Esophagus squamous epithelium (tissue), 4 donors: ENCODE measurements around the gene MNT.

Experiments used
- POLR2A ChIP-seq, 4 donors: fragments of 450-650 bp; IDR thresholded peaks; one replicate each; pipeline ENCODE4 v1.6.1; 2017; ENCODE audit warnings: antibody characterized with exemption in 4 of 4, mild to moderate bottlenecking in 4 of 4, moderate library complexity in 3 of 4
- TF ChIP-seq, protein P1 (sequence below), 6 experiments: fragments of 450-650 bp in 4 of 6; fragments of 200-600 bp in 2 of 6; sonication (generic) in 2 of 6; IDR thresholded peaks; one replicate each; pipeline ENCODE4 v1.5.1; 2016 to 2019; ENCODE audit warnings: antibody characterized with exemption in 6 of 6, mild to moderate bottlenecking in 4 of 6, moderate library complexity in 4 of 6

DNA sequence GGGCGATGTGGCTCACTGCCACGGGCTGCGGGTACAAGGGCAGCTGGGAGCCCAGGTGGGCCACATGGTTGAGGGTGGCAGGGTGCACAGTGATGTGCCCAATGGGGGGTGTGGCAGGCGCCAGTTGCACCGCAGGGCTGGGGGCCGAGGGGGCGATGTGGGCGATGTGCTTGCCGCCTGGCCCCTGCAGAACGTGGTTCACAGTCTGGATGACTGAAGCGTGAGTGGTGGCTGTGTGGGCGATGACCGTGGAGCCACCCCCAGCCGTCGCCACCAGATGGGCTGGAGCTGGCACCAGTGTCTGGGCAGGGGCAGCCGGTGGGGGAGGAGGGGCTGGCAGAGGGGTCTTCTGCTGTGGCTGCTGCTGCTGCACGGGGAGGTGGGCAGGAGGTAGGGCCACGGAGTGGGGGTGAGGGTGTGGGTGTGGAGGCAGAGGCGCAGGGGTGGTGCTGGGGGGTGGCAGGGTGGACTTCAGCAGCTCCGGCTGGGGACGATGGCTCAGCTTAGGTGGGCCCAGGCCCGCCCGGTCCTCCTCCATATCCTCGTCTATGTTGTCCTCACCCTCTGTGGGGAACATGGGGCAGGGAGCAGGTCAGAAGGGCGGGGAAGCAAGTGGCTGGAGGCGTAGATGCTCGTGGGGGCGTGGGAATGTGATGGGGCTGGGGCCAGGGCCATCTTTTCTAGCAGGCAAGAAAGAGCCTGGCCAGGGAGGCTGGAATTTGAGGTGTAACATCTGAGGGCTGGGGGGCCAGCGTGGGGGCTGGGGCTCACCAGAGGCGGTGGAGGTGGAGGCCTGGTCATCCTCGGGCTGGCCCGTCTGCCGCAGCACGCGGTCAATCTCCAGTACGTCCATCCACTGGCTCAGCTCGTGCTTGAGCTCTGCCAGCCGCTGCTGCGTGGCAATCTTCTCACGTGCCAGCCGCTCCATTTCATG is 13.5 kb downstream of the MNT start:
- TF ChIP-seq, protein P1, sequence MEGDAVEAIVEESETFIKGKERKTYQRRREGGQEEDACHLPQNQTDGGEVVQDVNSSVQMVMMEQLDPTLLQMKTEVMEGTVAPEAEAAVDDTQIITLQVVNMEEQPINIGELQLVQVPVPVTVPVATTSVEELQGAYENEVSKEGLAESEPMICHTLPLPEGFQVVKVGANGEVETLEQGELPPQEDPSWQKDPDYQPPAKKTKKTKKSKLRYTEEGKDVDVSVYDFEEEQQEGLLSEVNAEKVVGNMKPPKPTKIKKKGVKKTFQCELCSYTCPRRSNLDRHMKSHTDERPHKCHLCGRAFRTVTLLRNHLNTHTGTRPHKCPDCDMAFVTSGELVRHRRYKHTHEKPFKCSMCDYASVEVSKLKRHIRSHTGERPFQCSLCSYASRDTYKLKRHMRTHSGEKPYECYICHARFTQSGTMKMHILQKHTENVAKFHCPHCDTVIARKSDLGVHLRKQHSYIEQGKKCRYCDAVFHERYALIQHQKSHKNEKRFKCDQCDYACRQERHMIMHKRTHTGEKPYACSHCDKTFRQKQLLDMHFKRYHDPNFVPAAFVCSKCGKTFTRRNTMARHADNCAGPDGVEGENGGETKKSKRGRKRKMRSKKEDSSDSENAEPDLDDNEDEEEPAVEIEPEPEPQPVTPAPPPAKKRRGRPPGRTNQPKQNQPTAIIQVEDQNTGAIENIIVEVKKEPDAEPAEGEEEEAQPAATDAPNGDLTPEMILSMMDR (IDR thresholded peaks at IDR 0.05): no peak
- TF ChIP-seq POLR2A (IDR thresholded peaks at IDR 0.05): no peak
